IMR-90 (cell line): ENCODE measurements around the gene GTF3C1. TPM values are rescaled to one million over a fixed set of nuclear protein-coding genes. Genes with fewer than 3 reads are reported as not detected.

Experiments used
- ATAC-seq: fragments of 200-7000 bp; cut with Tn5 transposase; 2 replicates; pipeline ENCODE4 v1.9.1; 2020; ENCODE audit warnings: low read depth, mild to moderate bottlenecking, moderate library complexity
- BruUV-seq: library from RNA; stranded (reverse); fragments of 400-500 nt; replicated peaks from 2 replicates; lab custom pipeline; 2021; lab: Mats Ljungman, UMichigan
- CTCF ChIA-PET: fragments of 300-600 bp; formaldehyde crosslinking; extraction: SDS; loops from one replicate; lab custom pipeline; 2021; ENCODE audit warnings: antibody characterized with exemption; lab: Yijun Ruan, JAX
- POLR2A ChIA-PET: fragments of 300-600 bp; sonication (Branson Sonifier 250); formaldehyde crosslinking; loops from one replicate; lab custom pipeline; 2022; ENCODE audit warnings: antibody characterized with exemption; ENCODE audit not compliant: unreplicated experiment; lab: Charles Lee
- DNase-seq: peaks from one replicate; pipeline ENCODE4 v3.0.0; 2013
- H2AFZ ChIP-seq: replicated peaks from 2 replicates; pipeline ENCODE3; 2013; ENCODE audit warnings: low read length, mild to moderate bottlenecking; ENCODE audit not compliant: poor library complexity
- H2AK5ac ChIP-seq: 2 replicates; pipeline ENCODE4 v1.6.1; 2013; ENCODE audit warnings: low read depth, low read length, inconsistent platforms
- H2AK9ac ChIP-seq: replicated peaks from 2 replicates; pipeline ENCODE3; 2013; ENCODE audit warnings: mild to moderate bottlenecking, low read depth, low read length, moderate library complexity; ENCODE audit not compliant: poor library complexity
- H2BK120ac ChIP-seq: 2 replicates; pipeline ENCODE4 v1.6.1; 2013; ENCODE audit warnings: low read depth, low read length, inconsistent platforms
- H2BK15ac ChIP-seq: 3 replicates; pipeline ENCODE4 v1.6.1; 2013; ENCODE audit warnings: low read depth, low read length, inconsistent platforms
- H2BK20ac ChIP-seq: 2 replicates; pipeline ENCODE4 v1.6.1; 2013; ENCODE audit warnings: low read depth, mild to moderate bottlenecking, inconsistent platforms, low read length, moderate library complexity
- H2BK5ac ChIP-seq: 2 replicates; pipeline ENCODE4 v1.6.1; 2013; ENCODE audit warnings: mild to moderate bottlenecking, low read depth, low read length, inconsistent platforms; ENCODE audit not compliant: poor library complexity, severe bottlenecking
- H3K14ac ChIP-seq: replicated peaks from 2 replicates; pipeline ENCODE4 v1.6.1; 2013; ENCODE audit warnings: low read depth, low read length, inconsistent platforms
- H3K18ac ChIP-seq: 2 replicates; pipeline ENCODE4 v1.6.1; 2013; ENCODE audit warnings: low read depth, low read length, control low read depth
- H3K23ac ChIP-seq: 2 replicates; pipeline ENCODE4 v1.6.1; 2013; ENCODE audit warnings: low read depth, low read length, inconsistent platforms
- H3K27ac ChIP-seq: 2 replicates; pipeline ENCODE4 v1.5.1; 2013; ENCODE audit warnings: mild to moderate bottlenecking, control low read depth, low read length; ENCODE audit not compliant: insufficient read depth
- H3K27me3 ChIP-seq: 2 replicates; pipeline ENCODE4 v1.6.1; 2013; ENCODE audit warnings: low read length; ENCODE audit not compliant: control insufficient read depth, insufficient read depth
- H3K36me3 ChIP-seq: 2 replicates; pipeline ENCODE4 v1.6.1; 2013; ENCODE audit warnings: low read length, mixed read lengths; ENCODE audit not compliant: control insufficient read depth, insufficient read depth
- H3K4ac ChIP-seq: 2 replicates; pipeline ENCODE4 v1.6.1; 2013; ENCODE audit warnings: low read depth, low read length, inconsistent platforms
- H3K4me1 ChIP-seq: 2 replicates; pipeline ENCODE4 v1.6.1; 2013; ENCODE audit warnings: low read length, mixed read lengths; ENCODE audit not compliant: control insufficient read depth, insufficient read depth
- H3K4me2 ChIP-seq: 2 replicates; pipeline ENCODE4 v1.6.1; 2013; ENCODE audit warnings: low read depth, mild to moderate bottlenecking, control low read depth, low read length, moderate library complexity
- H3K4me3 ChIP-seq: 2 replicates; pipeline ENCODE4 v1.5.1; 2013; ENCODE audit warnings: low read depth, mild to moderate bottlenecking, control low read depth, low read length, moderate library complexity; ENCODE audit not compliant: insufficient read depth
- H3K56ac ChIP-seq: 2 replicates; pipeline ENCODE4 v1.6.1; 2013; ENCODE audit warnings: low read length, inconsistent platforms; ENCODE audit not compliant: insufficient read depth; ENCODE audit errors: extremely low read depth
- H3K79me1 ChIP-seq, 2 experiments: 2 replicates each; pipeline ENCODE4 v1.6.1; 2013; ENCODE audit warnings: low read length in 2 of 2, inconsistent platforms in 1 of 2, low read depth in 1 of 2
- H3K9ac ChIP-seq: 2 replicates; pipeline ENCODE4 v1.6.1; 2013; ENCODE audit warnings: low read depth, low read length, control low read depth
- H3K9me1 ChIP-seq: 2 replicates; pipeline ENCODE4 v1.6.1; 2013; ENCODE audit warnings: low read length, inconsistent platforms; ENCODE audit not compliant: insufficient read depth
- H3K9me3 ChIP-seq: 2 replicates; pipeline ENCODE4 v1.6.1; 2013; ENCODE audit warnings: low read length; ENCODE audit not compliant: control insufficient read depth, insufficient read depth
- H4K20me1 ChIP-seq: 2 replicates; pipeline ENCODE4 v1.6.1; 2013; ENCODE audit warnings: low read length, inconsistent platforms; ENCODE audit not compliant: insufficient read depth
- H4K5ac ChIP-seq: 2 replicates; pipeline ENCODE4 v1.6.1; 2013; ENCODE audit warnings: mild to moderate bottlenecking, low read depth, low read length, control low read depth
- H4K8ac ChIP-seq, 2 experiments: 2 replicates each; pipeline ENCODE4 v1.6.1; 2013; ENCODE audit warnings: low read depth in 2 of 2, low read length in 2 of 2, control low read depth in 1 of 2, inconsistent platforms in 1 of 2
- H4K91ac ChIP-seq: 2 replicates; pipeline ENCODE4 v1.6.1; 2013; ENCODE audit warnings: low read depth, low read length, inconsistent platforms; ENCODE audit not compliant: insufficient read depth
- CHD1 ChIP-seq: IDR thresholded peaks from 2 replicates; pipeline ENCODE4 v1.6.1; 2012; ENCODE audit warnings: low read depth, low read length, improper control_type of control experiment
- MAFK ChIP-seq: IDR thresholded peaks from 2 replicates; pipeline ENCODE4 v1.6.1; 2012; ENCODE audit warnings: low read depth, low read length, improper control_type of control experiment
- MXI1 ChIP-seq: IDR thresholded peaks from 2 replicates; pipeline ENCODE4 v1.6.1; 2012; ENCODE audit warnings: low read depth, mild to moderate bottlenecking, low read length, moderate library complexity, borderline replicate concordance
- SMC3 ChIP-seq: fragments of 150-350 bp; IDR thresholded peaks from 2 replicates; pipeline ENCODE4 v1.6.1; 2016; ENCODE audit warnings: low read depth, mild to moderate bottlenecking, antibody characterized with exemption, low read length, moderate library complexity
- WGBS, 2 experiments: methylation state at CpG; one replicate each; pipeline versions ENCODE4 v1.1.5 to v1.1.7; 2013; ENCODE audit warnings: missing lambda C conversion rate in 2 of 2; ENCODE audit not compliant: insufficient read length in 1 of 2; ENCODE audit errors: extremely low coverage in 2 of 2; 5-methylcytosine and 5-hydroxymethylcytosine counted together
- dilution Hi-C: fragments of 300-500 bp; cut with HindIII; formaldehyde crosslinking; loops from one replicate; pipeline ENCODE4 v1.14.3; 2018; ENCODE audit warnings: low sequenced_read_pairs; ENCODE audit not compliant: unreplicated experiment
- in situ Hi-C: fragments of 300-500 bp; cut with MboI; formaldehyde crosslinking; loops from 3 replicates; pipeline ENCODE4 v1.14.3; 2019; ENCODE audit warnings: low sequenced_read_pairs, inconsistent platforms, mixed read lengths
- intact Hi-C: fragments of 100-400 bp; cut with micrococcal nuclease; formaldehyde crosslinking; loops from 2 replicates; pipeline ENCODE4 v1.10.0; 2022
- polyA plus RNA-seq, 3 experiments: library from polyadenylated mRNA; depleted of rRNA; stranded (reverse); fragments of >200 nt; gene quantifications; 2 replicates each; pipeline ENCODE4 v1.2.3, GENCODE V29; 2012; ENCODE audit warnings: low replicate concordance in 1 of 3
- total RNA-seq: library from RNA; depleted of rRNA; stranded (reverse); fragments of >200 nt; gene quantifications from 2 replicates; pipeline ENCODE4 v1.2.3, GENCODE V29; 2012
- TF ChIP-seq, protein P1 (sequence below): fragments of 150-350 bp; IDR thresholded peaks from 2 replicates; pipeline ENCODE4 v1.6.1; 2017; ENCODE audit warnings: mild to moderate bottlenecking, antibody characterized with exemption, low read length, low read depth

The GTF3C1 gene
- total and polyA plus RNA-seq, 2 of the 4 experiments (the other 2 are of a cell fraction), result 50.8 to 68.1 TPM

DNA sequence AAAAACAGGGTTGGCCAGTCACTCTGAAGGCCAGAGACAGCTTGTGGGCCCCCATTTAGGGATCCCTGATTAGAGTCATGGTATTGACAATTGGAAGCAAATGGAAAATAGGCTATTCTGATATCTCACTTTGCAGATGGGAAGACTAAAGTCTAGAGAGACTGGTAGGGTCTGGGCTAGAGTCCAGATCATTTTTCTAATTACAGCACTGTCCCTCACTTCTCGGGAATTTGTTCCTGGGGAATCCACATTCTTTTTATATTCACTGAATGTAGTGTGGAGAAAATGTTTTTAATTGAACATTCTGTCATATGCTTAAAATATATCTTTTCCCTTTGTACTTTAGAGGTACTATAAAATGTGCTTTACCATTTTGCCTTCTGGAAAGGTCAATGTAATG is 1.3 kb upstream of the GTF3C1 start:
- Histone ChIP-seq H3K27me3 (no peaks in the 10 kb centered on the region), H2AK9ac (no peak overlapping the region), H3K4me1 (peaks cover 11% of the 10 kb centered on the region), H4K5ac (no peak overlapping the region), H3K79me1 (peaks cover 22 to 66% of the 10 kb centered on the region in 2 experiments), H3K4me2 (peak overlapping the region; percentile 84), H3K27ac (no peak overlapping the region), H4K8ac (no peak overlapping the region), H3K9me3 (no peaks in the 10 kb centered on the region), H3K9me1 (peaks cover 20% of the 10 kb centered on the region), H3K14ac (no peak overlapping the region), H3K56ac (no peak overlapping the region), H4K91ac (no peak overlapping the region), H2BK20ac (no peak overlapping the region), H4K20me1 (peaks cover 33% of the 10 kb centered on the region), H2BK120ac (no peak overlapping the region), H2BK15ac (no peak overlapping the region), H2AK5ac (no peak overlapping the region), H2AFZ (no peak overlapping the region), H3K4ac (no peak overlapping the region), H3K4me3 (no peak overlapping the region), H2BK5ac (no peak overlapping the region), H3K18ac (no peak overlapping the region), H3K36me3 (no peaks in the 10 kb centered on the region), H3K9ac (no peak overlapping the region), H3K23ac (no peak overlapping the region)
- TF ChIP-seq CHD1 (no peak), SMC3 (no peak), MXI1 (no peak), MAFK (no peak)
- TF ChIP-seq, protein P1, sequence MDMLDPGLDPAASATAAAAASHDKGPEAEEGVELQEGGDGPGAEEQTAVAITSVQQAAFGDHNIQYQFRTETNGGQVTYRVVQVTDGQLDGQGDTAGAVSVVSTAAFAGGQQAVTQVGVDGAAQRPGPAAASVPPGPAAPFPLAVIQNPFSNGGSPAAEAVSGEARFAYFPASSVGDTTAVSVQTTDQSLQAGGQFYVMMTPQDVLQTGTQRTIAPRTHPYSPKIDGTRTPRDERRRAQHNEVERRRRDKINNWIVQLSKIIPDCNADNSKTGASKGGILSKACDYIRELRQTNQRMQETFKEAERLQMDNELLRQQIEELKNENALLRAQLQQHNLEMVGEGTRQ, result no peak
- CTCF ChIA-PET, result no interaction called here
- BruUV-seq, result no TSS peak
- DNase-seq (no peak), ATAC-seq (no peak)
- dilution Hi-C loops, result no loop called here
- WGBS, 2 experiments, result no CpG with 5 or more reads among the region's 1 CpG
- in situ Hi-C loops, result no loop called here
- POLR2A ChIA-PET, result no interaction called here
- intact Hi-C loops, result loop anchor here (5.0 kb wide), 1 partner anchor 76 kb away; no protein-coding TSS in a partner anchor
